CD4-positive, alpha-beta T cell treated with Interferon gamma for 1 hour (primary cell): ENCODE data around the gene ASTN1.

Source experiments
- DNase-seq: peaks from one replicate; pipeline ENCODE4 v3.0.0-alpha.2; 2020

The ASTN1 gene

DNA sequence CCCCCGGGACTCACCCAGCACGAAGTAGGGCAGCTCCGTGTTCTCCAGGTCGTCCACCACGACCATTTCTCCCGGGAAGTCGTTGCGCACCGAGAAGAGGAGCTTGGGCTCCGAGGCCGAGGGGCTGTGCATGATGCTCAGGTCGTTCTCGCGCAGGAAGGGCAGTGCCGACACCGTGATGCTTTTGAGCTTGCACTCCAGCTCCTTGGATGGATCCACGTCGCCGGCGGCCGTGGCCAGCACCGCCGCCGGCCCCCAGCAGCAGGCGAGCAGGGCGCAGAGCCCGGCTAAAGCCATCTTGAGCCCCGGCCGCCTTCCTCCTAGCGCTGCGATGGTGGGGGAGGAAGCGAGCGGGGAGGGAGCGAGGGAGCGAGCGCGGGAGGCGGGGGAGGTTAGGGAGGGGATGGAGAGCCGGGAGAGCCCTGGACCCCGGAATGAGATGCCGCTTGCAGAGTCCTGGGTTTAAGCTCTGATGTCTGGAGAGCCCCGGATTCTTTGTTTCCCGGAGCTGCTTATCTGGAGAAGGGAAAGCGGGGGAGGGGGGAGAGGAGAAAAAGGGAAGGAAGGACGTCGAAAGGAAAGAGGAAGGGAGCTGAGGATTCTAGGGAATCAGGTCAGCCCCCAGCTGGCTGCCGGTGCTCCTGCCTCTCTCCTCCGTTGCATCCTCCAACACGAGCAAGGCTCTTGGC is at the start of gene ASTN1:
Gene ASTN1 (minus strand): TSS at position 333 of the 689 bp plus-strand sequence. CDS start 36 bp downstream, at position 297.
- no peak for DNase-seq

DNA sequence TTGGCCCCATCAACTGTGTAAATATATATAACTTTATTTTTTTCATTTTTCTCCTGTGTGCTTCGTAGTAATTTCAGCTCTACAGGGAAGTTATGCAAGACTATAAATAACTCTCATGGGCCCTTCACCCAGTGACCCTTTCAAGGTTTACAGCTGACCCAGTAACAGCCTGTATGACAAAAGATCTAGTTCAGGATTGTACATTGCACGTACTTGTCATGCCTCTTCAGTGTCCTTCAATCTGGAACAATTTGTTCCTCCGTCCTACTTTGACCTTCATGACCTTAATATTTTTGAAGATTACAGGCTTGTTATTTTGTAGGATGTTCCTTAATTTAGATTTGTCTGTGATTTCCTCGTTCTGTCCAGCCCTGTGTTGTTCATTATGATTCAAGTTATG is 46.7 kb upstream of the ASTN1 start:
- no peak for DNase-seq

GRCh38 chr1:177210071-177210470 is 45.6 kb upstream of the ASTN1 start:
- DNase-seq, result no peak

GRCh38 chr1:177209357-177209756 is 44.8 kb upstream of the ASTN1 start:
- DNase-seq, result no peak

DNA sequence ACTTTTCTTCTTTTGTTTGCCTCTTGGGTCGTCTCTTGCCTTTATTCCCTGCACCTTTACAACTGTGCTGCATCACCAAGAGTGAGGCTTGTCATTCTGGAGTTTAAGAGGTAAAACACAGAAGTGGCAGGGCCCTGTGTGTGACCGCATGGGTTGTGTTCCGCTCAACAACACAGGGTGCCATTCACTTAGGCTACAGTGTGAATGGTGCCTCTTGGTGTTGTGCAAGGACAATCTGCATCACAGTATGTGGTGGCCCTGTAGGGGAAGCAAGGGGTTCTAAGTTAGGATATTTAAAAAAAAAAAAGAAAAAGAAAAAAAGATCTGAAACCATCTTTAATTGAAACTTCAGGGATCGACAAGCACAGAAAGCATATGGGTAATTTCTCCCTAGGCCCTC is 44.4 kb upstream of the ASTN1 start:
- DNase-seq, result no peak

DNA sequence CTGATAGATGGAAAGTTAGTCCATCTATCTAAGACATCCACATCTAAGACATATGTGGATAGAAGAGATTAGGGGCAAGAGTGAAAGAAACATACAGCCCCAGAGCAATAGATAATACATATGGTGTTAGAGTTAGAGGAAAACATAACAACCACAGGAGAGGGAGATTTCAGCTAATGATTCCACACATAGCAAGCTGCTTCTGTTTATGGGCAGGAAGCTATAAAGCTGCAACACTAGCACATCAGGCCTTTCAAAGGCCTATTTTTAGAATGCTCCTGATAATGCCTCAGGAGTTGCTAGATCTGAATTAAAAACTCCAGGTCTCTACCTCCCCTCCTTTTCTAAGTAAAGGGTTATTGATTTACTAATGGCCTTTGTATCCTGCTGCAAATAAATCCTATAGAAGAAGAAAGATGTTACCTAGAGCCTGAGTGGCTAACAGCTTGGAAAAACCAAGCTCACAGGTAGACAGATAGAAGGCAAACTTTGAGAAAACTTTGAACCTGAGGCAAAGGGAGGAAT is 42.4 kb upstream of the ASTN1 start:
- DNase-seq, result no peak

DNA sequence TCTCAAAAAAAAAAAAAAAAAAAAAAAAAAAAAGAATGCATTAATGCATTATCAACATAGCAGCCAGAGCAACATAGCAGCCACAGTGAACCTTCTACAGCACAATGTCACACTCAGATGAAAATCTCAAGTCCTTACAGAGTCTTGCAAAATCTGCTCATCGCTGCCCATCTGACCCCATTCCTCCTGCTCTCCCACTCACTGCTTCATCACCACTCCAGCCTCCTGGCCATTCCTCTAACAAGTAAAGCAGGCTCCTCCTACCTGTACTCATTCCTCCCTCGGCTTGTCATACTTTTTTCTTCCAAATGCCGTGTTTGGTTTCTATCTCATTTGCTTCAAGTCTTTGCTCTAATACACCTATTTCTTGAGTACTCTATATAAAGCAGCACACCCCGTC is 35.8 kb upstream of the ASTN1 start:
- DNase-seq, result no peak

GRCh38 chr1:177198243-177198642 is 33.7 kb upstream of the ASTN1 start:
- no peak for DNase-seq

- DNase-seq, result no peak
Measured at GRCh38 chr1:177190308-177190970, 25.9 kb upstream of the ASTN1 start.

- no peak for DNase-seq
Measured at GRCh38 chr1:177186639-177187038, 22.1 kb upstream of the ASTN1 start.

- DNase-seq, result no peak
Measured at GRCh38 chr1:177185209-177185608, 20.7 kb upstream of the ASTN1 start.

DNA sequence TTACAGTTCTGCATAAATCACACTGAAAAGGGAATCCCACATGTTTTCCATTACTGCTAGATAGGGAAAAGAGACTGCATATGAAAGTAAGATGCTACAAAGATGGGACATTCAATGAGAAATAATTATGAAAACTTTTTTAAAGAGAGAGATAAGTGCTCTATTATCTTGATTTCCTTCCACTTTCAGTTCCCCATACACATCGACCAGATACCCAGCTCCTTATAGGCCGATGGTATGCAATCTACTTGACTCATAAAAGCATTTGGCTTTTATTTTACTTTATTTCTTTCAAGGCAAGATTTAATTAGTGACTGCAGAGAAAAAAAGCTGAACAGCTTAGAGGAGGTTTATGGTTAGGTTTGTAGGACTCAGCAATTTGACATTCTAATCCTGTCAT is 19.3 kb upstream of the ASTN1 start:
- DNase-seq, result no peak

- DNase-seq, result no peak
Measured at GRCh38 chr1:177181631-177182291, 17.2 kb upstream of the ASTN1 start.

GRCh38 chr1:177181280-177181630 is 16.7 kb upstream of the ASTN1 start:
- no peak for DNase-seq

DNA sequence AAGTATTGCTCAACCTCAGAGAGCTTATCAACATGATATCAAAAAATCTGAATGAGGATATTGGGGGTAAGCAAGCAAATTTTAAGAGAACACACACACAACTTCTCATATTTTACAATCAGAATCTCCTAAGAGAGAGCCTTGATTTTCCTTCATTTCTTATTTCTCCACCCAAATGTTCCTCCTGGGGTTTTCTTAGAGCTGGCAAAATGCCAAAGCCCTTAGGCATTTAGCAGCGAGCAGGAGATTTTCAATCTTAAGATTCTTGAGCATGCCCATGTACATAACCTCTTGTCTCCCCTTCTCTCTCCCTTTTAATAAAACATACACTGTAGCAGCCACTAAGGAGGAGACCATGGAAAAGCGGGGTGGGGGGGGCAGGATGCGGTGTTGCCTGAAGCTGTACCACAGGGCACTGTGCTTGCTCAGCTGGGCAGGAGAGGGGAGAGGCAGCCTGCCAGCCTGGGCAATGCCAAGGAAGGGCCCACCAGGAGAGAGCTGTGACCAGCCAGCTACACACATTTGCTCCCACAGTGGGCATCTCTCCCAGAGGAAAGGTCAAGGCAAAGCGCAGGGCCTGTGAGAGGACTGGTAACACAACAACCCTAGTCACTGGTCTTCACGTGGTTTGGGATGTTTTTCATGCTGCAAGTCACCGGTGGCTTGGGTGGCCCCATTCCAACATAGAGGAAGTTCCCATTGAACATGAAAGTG is 10.6 kb upstream of the ASTN1 start:
- DNase-seq, result no peak

- DNase-seq, result no peak
Measured at GRCh38 chr1:177173976-177174375, 9.5 kb upstream of the ASTN1 start.

DNA sequence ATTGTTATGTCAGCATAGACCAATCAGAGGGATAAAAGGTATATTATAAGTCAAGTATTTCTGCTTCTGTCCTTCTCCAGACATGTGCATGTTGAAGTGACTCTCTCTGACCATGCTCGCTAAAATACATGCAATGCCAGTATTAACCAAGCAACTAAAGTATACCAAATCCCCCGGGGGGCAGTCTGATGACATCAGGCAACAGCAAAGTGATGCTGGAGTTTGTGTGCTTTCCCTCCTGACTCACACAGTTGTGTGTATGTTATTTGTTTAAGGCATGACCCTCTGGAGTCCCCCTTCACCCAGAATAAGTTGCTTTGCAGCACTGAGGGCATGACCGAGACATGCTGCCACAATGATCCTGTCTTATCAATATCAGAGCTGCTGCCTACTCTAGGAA is 8.4 kb upstream of the ASTN1 start:
- no peak for DNase-seq

DNA sequence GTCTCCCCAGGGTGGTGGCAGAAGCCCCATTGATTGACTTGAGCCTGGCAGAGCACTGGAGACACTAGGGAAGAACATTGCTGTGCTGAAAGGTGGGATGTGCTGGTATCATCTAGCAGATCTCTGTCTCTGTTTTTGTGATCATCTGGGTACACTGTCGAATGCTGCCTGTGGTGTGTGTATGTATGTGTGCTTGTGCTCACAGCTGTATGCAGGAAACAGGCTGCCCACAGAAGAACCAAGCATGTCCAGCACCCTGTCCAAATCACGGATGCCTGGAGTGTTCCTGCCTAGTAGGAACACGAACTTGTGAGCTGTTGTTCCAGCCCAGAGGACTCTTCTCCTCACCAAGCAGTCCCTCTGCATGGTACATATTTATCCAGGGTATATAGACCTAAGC is 7.8 kb upstream of the ASTN1 start:
- no peak for DNase-seq

GRCh38 chr1:177171536-177172123 is 7.1 kb upstream of the ASTN1 start:
- no peak for DNase-seq

DNA sequence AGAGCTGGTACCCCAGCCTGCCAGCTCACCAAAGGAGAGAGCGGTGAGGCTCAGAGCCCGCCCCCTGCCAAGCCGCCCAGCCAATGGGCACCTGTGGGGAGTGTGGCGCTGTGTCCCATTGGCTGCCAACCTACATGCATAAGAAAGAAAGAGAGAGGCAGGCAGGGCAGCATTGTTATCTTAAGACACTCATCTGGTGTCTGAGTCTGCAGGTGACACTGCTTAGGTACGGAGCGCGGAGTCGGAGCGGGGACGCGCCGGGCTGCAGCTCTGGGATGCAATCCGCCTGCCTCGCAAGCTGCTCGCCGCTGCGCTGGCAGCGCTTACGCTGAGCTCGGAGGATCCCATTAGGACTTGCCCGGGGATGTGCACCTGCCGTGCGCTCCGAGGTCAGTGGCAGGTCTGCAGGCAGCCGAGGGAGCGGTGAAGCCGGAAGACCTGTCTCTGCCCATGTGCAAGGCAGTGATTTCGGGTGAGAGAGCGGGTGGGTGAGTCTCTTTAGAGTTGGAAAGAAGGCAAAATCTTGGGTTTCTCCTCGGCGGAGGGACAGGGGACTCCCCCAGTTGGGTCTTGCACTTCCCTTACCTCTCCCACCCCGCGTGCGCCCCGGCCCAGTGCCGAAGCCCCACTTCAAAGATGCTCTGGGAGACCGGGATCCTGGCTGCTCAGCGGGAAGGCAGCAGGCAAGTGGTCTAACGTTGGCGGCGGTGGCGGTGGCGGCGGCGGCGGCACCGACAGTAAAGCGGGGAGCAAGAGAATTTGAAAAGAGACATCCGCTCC is 6.4 kb upstream of the ASTN1 start, which contains the start of gene BRINP2:
Gene BRINP2 (plus strand): TSS at position 203 of the 780 bp plus-strand sequence. CDS start 58,919 bp downstream, outside the sequence.
- no peak for DNase-seq

DNA sequence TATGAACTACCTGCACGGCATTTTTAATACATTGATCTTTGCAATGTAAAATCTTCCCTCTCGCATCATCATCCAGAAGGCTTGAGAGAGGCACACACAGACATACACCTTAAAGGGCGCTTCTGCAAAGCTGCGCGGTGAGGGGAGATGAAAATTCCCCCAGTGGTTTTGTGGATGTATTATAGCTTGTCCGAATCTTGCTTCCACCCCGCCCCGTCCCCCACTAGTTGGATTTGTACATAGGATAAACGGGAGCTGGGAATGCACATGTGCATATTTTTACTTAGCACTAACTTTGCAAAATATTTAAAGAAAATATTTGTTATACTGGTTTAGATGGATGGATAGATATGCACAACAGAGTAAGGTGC is 542 bp upstream of the ASTN1 start:
- DNase-seq, result no peak

DNA sequence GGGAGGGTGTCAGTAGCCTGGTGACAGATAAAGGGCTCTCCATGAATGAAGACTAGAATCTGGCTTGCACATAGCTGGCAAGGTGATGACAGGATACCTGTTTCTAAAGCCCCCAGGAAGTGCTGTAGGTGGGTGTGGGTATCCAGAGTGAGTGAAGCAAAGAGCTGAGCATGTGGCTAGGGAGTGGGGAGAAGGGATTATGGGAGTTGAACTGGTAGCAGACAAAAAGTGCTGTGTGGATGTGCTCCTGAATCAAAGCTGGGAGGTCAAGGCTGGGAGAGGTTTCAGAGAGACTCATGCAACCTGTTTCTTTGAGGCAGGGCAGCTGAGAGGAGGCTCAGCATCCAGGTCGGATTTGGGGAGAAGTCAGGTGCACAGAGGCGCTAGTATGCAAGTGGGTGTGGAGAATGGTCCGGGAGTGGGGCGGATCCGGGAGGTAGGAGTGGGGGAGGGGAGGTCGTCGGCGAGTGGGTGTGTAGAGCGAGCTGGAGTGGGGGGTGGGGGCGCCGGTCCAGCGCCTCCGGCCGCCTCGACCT is 600 bp downstream of the ASTN1 start:
- DNase-seq, result no peak
